Activated T-cell treated with anti-CD3 and anti-CD28 coated beads for 48 hours (primary cell): ENCODE measurements around the gene CBY1.
A peak's percentile ranks its signal among the peaks of the same experiment; 100 is the strongest.

Source experiments
- DNase-seq: peaks from one replicate; pipeline ENCODE4 v3.0.0-alpha.2; 2020; ENCODE audit warnings: low read depth

The CBY1 gene

DNA sequence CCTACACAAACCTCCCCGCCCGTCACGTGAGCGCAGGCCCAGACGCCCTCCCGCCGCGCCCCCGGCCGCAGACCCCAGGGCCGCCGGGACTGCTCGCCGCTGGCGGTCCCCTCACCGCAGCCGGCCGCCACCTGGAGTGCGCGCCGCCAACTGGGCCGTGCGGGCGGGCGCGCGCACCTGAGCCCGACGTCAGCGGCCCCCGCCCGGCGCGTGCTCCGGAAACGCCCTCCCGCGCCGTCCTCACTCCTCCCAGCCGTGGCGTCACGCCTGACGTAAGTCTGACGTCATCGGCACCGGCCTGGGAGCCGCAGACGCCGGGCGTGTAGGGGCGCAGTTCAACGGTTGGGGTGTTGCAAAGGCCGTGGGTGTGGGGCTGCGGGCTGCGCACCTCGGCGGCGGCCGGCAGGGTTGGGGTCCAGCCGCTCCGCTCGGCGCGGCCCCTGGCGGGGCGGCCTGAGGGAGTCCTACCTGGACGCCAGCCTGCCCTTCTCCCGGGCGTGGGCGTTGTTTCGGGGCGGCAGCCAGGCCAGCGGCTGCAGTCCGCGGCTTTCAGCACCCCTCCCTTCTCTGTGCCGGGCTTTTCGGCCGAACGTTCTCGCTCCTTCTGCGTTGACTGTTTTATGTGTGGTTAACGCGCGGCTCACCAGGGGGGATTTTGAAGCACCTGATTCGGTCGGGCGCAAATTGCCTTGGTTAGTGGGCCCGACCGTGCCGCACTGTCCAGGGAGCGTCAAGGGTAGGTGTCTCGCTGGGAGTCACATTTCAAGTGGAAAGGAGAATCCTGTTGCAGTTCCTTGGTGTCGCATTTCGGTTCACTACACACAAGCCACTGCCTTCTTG, 44.6 kb downstream of the CBY1 start, which contains the start of gene JOSD1:
Gene JOSD1 (minus strand): TSS at position 155 of the 840 bp plus-strand sequence. CDS start 956 bp downstream, outside the sequence.
- DNase-seq = peak; percentile 98

GRCh38 chr22:38704654-38705234, 48.3 kb downstream of the CBY1 start:
- no peak for DNase-seq

DNA sequence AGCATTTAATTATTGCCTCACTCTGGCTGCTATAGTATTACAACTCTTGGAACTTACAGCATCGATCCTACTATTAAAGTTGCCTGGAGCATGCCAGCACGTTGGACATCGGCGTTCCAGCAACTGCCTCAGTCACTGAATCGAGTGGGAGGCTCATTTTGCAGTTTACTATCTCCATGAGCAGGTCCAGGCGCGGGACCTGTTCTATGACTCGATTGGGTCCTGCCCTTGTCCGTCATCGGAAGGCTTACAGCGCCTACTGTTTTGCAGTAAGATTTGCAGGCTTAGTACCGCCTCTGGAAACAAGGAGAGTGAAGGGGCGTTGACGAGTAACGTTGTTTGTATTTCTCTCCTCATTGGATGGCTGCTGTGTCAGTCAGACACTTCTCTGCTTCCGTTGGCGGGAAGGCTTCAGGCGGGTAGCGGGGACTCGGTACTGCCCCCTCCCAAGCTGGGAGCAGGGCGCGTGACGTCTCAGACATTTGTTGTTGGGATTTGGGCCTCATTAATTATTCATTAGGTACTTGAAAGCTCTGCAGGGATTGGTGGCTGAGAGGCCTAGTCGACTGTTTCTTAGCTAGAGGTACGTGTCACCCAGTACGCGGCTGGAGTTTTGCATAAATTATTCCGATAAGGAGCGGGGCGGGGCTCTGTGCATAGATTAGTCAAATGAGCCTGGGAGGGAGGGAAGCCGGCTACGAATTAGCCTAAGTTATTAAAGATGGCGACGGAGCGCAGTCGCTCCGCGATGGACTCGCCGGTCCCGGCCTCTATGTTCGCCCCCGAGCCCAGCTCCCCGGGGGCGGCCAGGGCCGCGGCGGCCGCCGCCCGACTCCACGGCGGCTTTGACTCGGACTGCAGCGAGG, 49.0 kb downstream of the CBY1 start, which contains the start of gene GTPBP1:
Gene GTPBP1 (plus strand): TSS at position 710 of the 866 bp plus-strand sequence. CDS start 12 bp downstream, at position 722.
- peak; percentile 91 for DNase-seq

- peak; percentile 22 for DNase-seq
Measured at GRCh38 chr22:38706101-38706900, 49.9 kb downstream of the CBY1 start.

GRCh38 chr22:38706901-38707195, 50.4 kb downstream of the CBY1 start:
- DNase-seq = no peak

DNA sequence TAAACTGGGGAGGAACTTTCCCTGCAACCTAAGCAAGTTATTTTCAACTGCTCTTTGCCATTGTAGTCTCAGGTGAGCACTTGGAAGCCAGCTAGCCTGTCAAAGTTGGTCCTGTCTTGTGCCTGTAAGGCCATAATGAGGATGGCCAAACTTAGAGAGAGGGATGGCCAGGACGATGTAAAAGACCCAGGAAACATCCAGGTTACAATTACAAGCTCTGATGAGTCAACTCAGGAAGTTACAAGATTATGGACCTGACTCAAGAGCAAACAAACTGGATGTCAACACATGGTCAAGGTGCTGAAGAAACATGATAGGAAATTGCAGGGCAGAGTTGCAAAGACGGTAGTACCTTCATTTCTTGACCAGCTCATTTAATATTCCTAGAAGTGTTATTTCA, 50.9 kb downstream of the CBY1 start:
- no peak for DNase-seq

GRCh38 chr22:38707984-38708383, 51.5 kb downstream of the CBY1 start:
- DNase-seq = no peak

- no peak for DNase-seq
Measured at GRCh38 chr22:38709306-38709705, 52.9 kb downstream of the CBY1 start.

DNA sequence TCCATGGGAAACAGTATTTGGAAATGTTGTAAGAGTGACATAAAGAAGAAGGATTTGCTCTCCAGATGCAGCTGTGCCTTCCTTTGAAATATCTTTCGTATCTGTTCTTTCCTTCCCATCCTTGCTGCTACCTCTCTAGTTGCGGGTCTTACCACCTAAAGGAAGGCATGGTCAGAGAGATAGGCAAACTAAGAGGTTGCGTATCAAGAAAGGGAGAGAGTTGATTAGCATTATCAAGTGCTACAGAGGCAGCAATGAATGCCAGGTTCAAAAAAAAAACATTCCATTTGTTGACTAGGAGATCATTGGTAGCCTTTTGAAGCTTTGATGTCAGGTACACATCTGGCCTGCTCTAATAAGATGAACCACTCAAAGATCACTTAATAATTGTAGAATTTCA, 53.9 kb downstream of the CBY1 start:
- no peak for DNase-seq

DNA sequence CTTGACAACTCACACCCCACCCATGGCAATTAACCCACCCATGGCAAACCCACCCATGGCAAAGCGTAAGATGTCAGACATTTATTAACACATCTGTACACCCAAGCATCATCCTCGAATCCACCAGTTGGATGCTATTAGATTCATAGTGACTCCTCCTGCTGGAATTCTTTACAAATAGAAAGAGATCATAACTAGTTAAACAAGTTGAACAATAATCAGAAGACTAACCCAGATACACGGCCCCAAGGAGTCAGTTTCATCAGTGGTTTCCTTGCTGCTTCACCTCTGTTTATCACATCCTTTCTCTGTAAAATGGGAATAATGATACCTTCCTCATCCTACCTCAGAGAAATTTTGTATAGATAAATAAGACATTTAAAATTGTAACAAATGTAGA, 54.4 kb downstream of the CBY1 start:
- DNase-seq = no peak

GRCh38 chr22:38712486-38713207, 56.2 kb downstream of the CBY1 start:
- no peak for DNase-seq

DNA sequence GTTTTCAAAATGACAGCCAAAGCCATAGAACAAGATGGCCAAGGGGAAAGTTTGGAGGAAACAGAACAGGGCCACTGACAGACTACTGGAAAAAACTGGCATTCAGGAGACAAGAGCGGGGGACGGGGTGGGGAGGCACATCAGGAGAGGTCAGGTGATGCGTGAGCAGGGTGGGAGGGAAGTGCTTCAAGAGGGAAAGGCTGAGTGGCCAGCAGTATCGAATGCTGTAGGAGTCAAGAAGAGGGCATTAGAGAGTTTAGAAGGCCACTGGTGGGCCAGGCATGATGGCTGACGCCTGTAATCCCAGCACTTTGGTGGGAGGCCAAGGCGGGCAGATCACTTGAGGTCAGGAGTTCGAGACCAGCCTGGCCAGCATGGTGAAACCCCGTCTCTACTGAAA, 57.5 kb downstream of the CBY1 start:
- no peak for DNase-seq

DNA sequence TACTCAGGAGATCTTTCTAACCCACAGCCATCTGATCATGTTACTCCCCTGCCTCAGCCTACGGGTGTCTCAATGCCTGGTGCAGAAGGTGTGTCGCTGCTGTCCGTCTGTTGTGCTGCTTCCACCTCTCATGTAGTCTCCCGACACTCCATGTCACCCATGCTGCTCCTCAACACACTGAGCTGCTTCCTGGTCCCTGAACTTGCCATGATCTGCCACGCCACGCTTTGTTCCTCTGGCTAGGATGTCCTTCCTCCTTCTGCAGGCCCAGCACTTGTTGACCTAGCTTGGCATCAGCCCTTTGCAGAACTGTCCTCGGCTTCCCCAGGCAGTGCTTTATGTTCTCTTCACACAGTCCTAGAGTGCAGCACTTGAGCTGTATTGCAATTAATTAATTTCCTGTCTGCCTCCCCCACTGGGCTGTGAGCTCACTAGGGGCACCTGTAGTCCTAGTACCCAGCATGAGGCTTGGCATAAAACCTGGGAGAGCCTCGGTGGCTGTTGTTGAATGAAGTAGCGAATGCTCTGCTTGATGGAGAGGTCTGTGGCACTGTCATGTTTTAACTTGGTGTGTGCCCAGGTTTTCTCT, 58.8 kb downstream of the CBY1 start:
- no peak for DNase-seq

DNA sequence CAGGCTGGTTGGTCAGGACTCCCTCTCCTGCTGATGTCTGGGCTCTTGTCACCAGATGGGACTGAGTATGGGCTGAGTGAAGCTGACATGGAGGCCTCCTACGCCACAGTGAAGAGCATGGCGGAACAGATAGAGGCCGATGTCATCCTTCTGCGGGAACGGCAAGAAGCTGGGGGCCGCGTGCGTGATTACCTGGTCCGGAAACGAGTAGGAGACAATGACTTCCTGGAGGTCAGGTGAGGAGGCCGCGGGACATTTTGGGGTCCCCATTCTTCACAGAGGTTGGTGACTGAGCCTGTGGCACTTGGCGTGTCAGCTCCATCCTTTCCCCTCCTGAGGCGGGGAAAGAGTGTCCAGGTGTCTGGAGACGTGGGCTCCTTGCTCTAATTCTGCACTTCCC, 59.4 kb downstream of the CBY1 start:
- DNase-seq = no peak

- no peak for DNase-seq
Measured at GRCh38 chr22:38716271-38716670, 59.8 kb downstream of the CBY1 start.

- DNase-seq = no peak
Measured at GRCh38 chr22:38716826-38717225, 60.4 kb downstream of the CBY1 start.

DNA sequence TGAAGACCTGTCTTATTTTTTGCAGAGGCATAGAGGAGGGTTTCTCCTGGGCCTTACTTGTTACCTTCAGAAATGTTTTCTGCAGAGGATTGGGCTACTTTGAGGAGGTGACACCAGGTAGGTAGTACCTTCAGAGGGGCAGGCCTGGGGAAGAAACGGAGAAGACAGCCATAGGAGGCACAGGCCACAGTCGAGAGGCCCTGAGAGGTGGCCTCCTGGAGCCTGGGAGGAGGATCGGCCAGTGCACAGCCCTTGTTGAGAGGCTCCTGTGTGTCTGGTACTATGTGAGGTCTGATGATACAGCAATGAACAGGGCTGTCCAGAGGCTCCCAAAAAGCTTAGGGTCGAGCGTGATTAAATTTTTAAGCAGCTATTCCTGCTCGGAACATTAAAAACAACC, 60.8 kb downstream of the CBY1 start:
- no peak for DNase-seq

DNA sequence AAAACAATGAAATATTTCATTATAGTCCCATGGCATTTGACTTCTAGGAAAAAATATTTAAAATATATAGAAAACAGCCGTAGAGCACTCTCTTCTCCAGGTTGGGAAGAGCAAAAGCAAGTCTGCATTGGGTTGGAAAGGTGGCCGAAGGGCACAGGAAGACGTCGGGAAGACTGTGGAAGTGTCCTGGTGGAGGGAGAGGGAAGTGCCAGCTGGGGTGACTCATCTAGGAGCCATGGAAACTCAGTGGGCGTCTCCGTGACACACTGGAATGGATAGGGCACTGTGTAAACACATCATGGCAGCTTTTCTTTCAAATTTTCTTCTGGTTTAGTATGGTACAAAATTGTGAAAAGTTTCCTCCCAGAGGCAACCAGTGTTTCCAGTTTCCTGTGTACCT, 62.0 kb downstream of the CBY1 start:
- DNase-seq = no peak

GRCh38 chr22:38719196-38719595, 62.8 kb downstream of the CBY1 start:
- DNase-seq = no peak

DNA sequence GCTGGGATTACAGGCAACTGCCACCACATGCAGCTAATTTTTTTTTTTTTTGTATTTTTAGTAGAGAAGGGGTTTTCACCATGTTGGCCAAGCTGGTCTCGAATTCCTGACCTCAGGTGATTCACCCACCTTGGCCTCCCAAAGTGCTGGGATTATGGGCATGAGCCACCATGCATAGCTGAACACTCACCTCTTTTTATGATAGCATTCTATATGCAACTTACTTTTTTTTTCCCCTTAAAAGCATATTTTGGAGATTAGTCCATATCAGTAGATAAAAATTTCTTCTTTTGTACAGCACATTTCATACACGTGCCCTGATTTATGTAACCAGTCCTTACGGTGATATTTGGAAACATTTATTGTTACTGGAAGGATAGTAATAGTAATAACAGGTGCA, 63.9 kb downstream of the CBY1 start:
- no peak for DNase-seq

DNA sequence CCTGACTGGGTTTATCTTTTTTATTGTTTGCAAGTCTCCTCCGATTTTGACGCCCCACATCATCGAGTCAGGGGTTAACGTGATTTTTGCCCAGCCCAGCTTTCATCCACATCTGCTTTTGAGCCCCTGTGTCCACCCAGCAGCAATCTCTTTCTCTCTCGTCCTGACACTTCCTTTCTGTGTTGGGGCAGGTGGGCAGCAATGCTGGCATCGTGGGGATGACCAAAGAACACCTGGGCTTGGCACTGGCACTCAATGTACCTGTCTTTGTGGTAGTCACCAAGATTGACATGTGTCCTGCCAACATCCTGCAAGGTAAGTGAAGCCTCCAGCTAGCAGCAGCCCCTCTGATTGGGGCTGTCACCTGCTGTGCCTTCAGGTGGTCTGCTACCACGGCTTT, 65.1 kb downstream of the CBY1 start:
- DNase-seq = no peak
